ENCODE measurements around the gene THRB. TPM values are rescaled to one million over a fixed set of nuclear protein-coding genes. Genes with fewer than 3 reads are reported as not detected.

THRB gene
- polyA plus RNA-seq, 2 of the 4 experiments (the other 2 are of a cell fraction), result 2.0 to 2.3 TPM

DNA sequence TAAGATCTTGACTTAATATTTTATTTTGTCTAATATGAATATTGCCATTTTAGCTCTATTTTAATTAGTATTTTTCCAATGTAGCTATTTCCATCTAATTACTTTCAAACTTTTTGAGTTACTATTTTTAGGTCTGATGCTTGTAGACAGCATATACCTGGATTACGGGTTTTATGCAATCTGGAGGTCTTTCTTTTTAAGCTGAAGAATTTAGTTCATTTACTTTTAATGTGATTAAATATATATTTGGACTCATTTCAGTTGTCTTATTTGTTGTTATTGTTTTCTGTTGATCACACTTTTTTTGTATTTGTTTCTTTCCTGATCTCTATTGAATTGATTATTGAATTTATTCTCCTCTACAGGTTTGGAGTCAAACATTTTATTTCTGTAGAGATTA lies 30.3 kb downstream of the THRB start:
- no peak for ATAC-seq
- Histone ChIP-seq H3K4me2 (no peak overlapping the region), H3K4me1 (0 out of 3 replicates have a peak, but pooled peaks cover 6% of the 10 kb centered on the region), H3K9me3 (no peaks in the 10 kb centered on the region), H3K4me3 (no peak overlapping the region), H3K27ac (no peak overlapping the region)
- ChIA-PET CTCF (no interaction called here), POLR2A (no interaction called here)
- DNase-seq (ENCODE audit: low read depth in 1 of 2, low spot score in 1 of 2), result no peak
- FAIRE-seq, result no peak
- 58% methylated on average over 1 of the region's 1 CpG for WGBS (ENCODE audit: missing lambda C conversion rate)
- no peak for TF ChIP-seq BHLHE40 (IDR thresholded peaks at IDR 0.05; ENCODE audit: low read depth, low read length)
- TF ChIP-seq ZSCAN20 (CRISPR knock-in tag; IDR thresholded peaks at IDR 0.05), result no peak
- no peak for TF ChIP-seq ESRRA (IDR thresholded peaks at IDR 0.05; ENCODE audit: borderline replicate concordance, low read length)
- no peak for TF ChIP-seq POLR2A (IDR thresholded peaks at IDR 0.05; ENCODE audit: low read length)
- no peak for TF ChIP-seq USF2 (IDR thresholded peaks at IDR 0.05)
- no peak for TF ChIP-seq FOXS1 (CRISPR knock-in tag; IDR thresholded peaks at IDR 0.05)
- no peak for TF ChIP-seq HES2 (IDR thresholded peaks at IDR 0.05)
- no peak for TF ChIP-seq HEYL (CRISPR knock-in tag; IDR thresholded peaks at IDR 0.05)
- TF ChIP-seq CEBPB (IDR thresholded peaks at IDR 0.05), result no peak
- no peak for TF ChIP-seq HOXB13 (CRISPR knock-in tag; IDR thresholded peaks at IDR 0.05; ENCODE audit: low read depth)
- TF ChIP-seq MYC (IDR thresholded peaks at IDR 0.05; ENCODE audit: borderline replicate concordance, low read length), result no peak
- TF ChIP-seq GATA3 (IDR thresholded peaks at IDR 0.05; ENCODE audit: borderline replicate concordance), result no peak
- TF ChIP-seq JUN (IDR thresholded peaks at IDR 0.05), result no peak
- no peak for TF ChIP-seq CBX2 (IDR thresholded peaks at IDR 0.05; ENCODE audit: borderline replicate concordance, low read depth)
- TF ChIP-seq E2F6 (IDR thresholded peaks at IDR 0.05; ENCODE audit: borderline replicate concordance, low read depth), result no peak
- no peak for TF ChIP-seq EHF (CRISPR knock-in tag; IDR thresholded peaks at IDR 0.05)

DNA sequence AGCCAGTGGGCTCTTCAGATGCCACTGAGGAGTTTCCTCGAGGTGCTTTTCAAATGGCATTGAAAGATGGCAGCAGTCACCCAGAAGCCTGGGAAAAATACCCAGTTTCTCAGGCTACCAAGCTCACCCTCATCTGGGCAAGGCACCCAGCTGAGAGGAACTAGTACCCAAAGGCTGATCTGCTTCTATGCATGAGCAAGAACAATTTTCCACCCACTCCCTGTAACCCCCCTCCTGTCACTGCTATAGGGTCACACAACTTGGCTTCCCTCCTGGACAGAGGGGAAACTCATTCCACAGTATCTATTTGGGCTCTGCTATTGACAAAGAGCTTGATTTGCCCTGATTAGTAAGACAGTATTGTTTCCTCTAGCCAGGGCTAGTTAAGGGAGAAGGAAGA lies 31.9 kb downstream of the THRB start:
- Histone ChIP-seq H3K4me3 (no peak overlapping the region), H3K4me1 (0 out of 3 replicates have a peak, but pooled peaks cover 6% of the 10 kb centered on the region), H3K27ac (0 out of 6 replicates have a peak overlapping the region, but pooled peaks of 1 of the 2 experiments have one; percentile 11), H3K9me3 (no peaks in the 10 kb centered on the region), H3K4me2 (no peak overlapping the region)
- ATAC-seq (no peak), DNase-seq (ENCODE audit: low read depth in 1 of 2, low spot score in 1 of 2) (no peak), FAIRE-seq (no peak)
- TF ChIP-seq, protein P1, sequence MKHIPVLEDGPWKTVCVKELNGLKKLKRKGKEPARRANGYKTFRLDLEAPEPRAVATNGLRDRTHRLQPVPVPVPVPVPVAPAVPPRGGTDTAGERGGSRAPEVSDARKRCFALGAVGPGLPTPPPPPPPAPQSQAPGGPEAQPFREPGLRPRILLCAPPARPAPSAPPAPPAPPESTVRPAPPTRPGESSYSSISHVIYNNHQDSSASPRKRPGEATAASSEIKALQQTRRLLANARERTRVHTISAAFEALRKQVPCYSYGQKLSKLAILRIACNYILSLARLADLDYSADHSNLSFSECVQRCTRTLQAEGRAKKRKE (CRISPR knock-in tag; IDR thresholded peaks at IDR 0.05; ENCODE audit: low read depth), result no peak
- no peak for TF ChIP-seq EHMT2 (IDR thresholded peaks at IDR 0.05; ENCODE audit: low read depth)
- TF ChIP-seq RARB (CRISPR knock-in tag; IDR thresholded peaks at IDR 0.05), result no peak
- no peak for TF ChIP-seq ZFP36 (IDR thresholded peaks at IDR 0.05; ENCODE audit: borderline replicate concordance, partially characterized antibody)
- TF ChIP-seq ZC3H11A (IDR thresholded peaks at IDR 0.05), result no peak
- TF ChIP-seq FOXS1 (CRISPR knock-in tag; IDR thresholded peaks at IDR 0.05), result no peak
- TF ChIP-seq TP53 (CRISPR knock-in tag; IDR thresholded peaks at IDR 0.05), result no peak
- no peak for TF ChIP-seq JUNB (IDR thresholded peaks at IDR 0.05)
- WGBS (ENCODE audit: missing lambda C conversion rate), result 8% methylated on average over 1 of the region's 1 CpG
- ChIA-PET CTCF (no interaction called here), POLR2A (no interaction called here)

- CTCF ChIA-PET, result no interaction called here
- POLR2A ChIA-PET, result no interaction called here
- no peak for FAIRE-seq
- H3K4me2 ChIP-seq, result no peak overlapping the region
- no peak for DNase-seq (ENCODE audit: low read depth in 1 of 2, low spot score in 1 of 2)
- H3K4me3 ChIP-seq, result no peak overlapping the region
- no peak overlapping the region for H3K27ac ChIP-seq
- H3K4me1 ChIP-seq, result 0 out of 3 replicates have a peak, but pooled peaks cover 6% of the 10 kb centered on the region
- no peaks in the 10 kb centered on the region for H3K9me3 ChIP-seq
- TF ChIP-seq TP53 (CRISPR knock-in tag; IDR thresholded peaks at IDR 0.05) (no peak), KDM5A (IDR thresholded peaks at IDR 0.05) (no peak)
- TF ChIP-seq, protein P2, sequence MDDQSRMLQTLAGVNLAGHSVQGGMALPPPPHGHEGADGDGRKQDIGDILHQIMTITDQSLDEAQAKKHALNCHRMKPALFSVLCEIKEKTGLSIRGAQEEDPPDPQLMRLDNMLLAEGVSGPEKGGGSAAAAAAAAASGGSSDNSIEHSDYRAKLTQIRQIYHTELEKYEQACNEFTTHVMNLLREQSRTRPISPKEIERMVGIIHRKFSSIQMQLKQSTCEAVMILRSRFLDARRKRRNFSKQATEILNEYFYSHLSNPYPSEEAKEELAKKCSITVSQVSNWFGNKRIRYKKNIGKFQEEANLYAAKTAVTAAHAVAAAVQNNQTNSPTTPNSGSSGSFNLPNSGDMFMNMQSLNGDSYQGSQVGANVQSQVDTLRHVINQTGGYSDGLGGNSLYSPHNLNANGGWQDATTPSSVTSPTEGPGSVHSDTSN (IDR thresholded peaks at IDR 0.05), result no peak
- TF ChIP-seq, protein P3, sequence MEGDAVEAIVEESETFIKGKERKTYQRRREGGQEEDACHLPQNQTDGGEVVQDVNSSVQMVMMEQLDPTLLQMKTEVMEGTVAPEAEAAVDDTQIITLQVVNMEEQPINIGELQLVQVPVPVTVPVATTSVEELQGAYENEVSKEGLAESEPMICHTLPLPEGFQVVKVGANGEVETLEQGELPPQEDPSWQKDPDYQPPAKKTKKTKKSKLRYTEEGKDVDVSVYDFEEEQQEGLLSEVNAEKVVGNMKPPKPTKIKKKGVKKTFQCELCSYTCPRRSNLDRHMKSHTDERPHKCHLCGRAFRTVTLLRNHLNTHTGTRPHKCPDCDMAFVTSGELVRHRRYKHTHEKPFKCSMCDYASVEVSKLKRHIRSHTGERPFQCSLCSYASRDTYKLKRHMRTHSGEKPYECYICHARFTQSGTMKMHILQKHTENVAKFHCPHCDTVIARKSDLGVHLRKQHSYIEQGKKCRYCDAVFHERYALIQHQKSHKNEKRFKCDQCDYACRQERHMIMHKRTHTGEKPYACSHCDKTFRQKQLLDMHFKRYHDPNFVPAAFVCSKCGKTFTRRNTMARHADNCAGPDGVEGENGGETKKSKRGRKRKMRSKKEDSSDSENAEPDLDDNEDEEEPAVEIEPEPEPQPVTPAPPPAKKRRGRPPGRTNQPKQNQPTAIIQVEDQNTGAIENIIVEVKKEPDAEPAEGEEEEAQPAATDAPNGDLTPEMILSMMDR (IDR thresholded peaks at IDR 0.05), result no peak
- no peak for ATAC-seq
- WGBS (ENCODE audit: missing lambda C conversion rate), result 86% methylated on average over 2 of the region's 2 CpGs
Measured at GRCh38 chr3:24460974-24461373, 33.7 kb downstream of the THRB start.
